Suppressor macrophage (primary cell): ENCODE data around the gene SELENOS.

Source experiments
- DNase-seq, 4 experiments: peaks; one replicate each; pipeline ENCODE4 v3.0.0-alpha.2; 2020 to 2022

The SELENOS gene

GRCh38 chr15:101250873-101251829 lies 26.1 kb downstream of the SELENOS start:
- peak; percentile 74 to 93 (median 84) for DNase-seq

GRCh38 chr15:101250341-101250831 lies 26.9 kb downstream of the SELENOS start:
- DNase-seq: peak in 1 of 4 experiments; percentile 14

GRCh38 chr15:101248274-101248673 lies 29.0 kb downstream of the SELENOS start:
- DNase-seq: no peak

GRCh38 chr15:101246824-101247745 lies 30.2 kb downstream of the SELENOS start:
- no peak for DNase-seq

- no peak for DNase-seq
These were observed 30.9 kb downstream of the SELENOS start for GRCh38 chr15:101246391-101246790.

- no peak for DNase-seq
These were observed 32.2 kb downstream of the SELENOS start for GRCh38 chr15:101244889-101245668.

- DNase-seq: no peak
These were observed 33.1 kb downstream of the SELENOS start for GRCh38 chr15:101244036-101244781.

- no peak for DNase-seq
These were observed 33.9 kb downstream of the SELENOS start for GRCh38 chr15:101243420-101243819.

- DNase-seq: no peak
These were observed 34.3 kb downstream of the SELENOS start for GRCh38 chr15:101242999-101243336.

- DNase-seq: peak; percentile 67 to 86 (median 74)
These were observed 34.9 kb downstream of the SELENOS start for GRCh38 chr15:101242160-101242998.

- DNase-seq: no peak
These were observed 36.9 kb downstream of the SELENOS start for GRCh38 chr15:101240358-101240757.

- peak in 2 of 4 experiments; percentile 21 to 31 for DNase-seq
These were observed 37.6 kb downstream of the SELENOS start for GRCh38 chr15:101239724-101240136.

GRCh38 chr15:101237251-101237650 lies 40.0 kb downstream of the SELENOS start:
- peak; percentile 54 to 81 (median 72) for DNase-seq

- DNase-seq: no peak
These were observed 43.5 kb downstream of the SELENOS start for GRCh38 chr15:101233651-101234280.

GRCh38 chr15:101232677-101233076 lies 44.6 kb downstream of the SELENOS start:
- DNase-seq: no peak

GRCh38 chr15:101228313-101228712 lies 49.0 kb downstream of the SELENOS start:
- no peak for DNase-seq

- DNase-seq: no peak
These were observed 51.6 kb downstream of the SELENOS start for GRCh38 chr15:101225658-101226057.
